Hepatocyte (in vitro differentiated cells): ENCODE data around the gene TMEM273. TPM values are rescaled to one million over a fixed set of nuclear protein-coding genes. Genes with fewer than 3 reads are reported as not detected.

ENCODE experiments used
- DNase-seq: peaks from one replicate; pipeline ENCODE4 v3.0.0-alpha.2; 2016; ENCODE audit warnings: low spot score
- H2AFZ ChIP-seq: fragments of 200-600 bp; sonication (generic); 2 replicates; pipeline ENCODE4 v1.6.0; 2016; ENCODE audit warnings: antibody characterized with exemption, mild to moderate bottlenecking
- H3K27ac ChIP-seq: fragments of 200-600 bp; sonication (generic); 2 replicates; pipeline ENCODE4 v1.5.1; 2016; ENCODE audit warnings: mild to moderate bottlenecking
- H3K27me3 ChIP-seq: fragments of 200-600 bp; sonication (generic); 2 replicates; pipeline ENCODE4 v1.6.1; 2016
- H3K36me3 ChIP-seq: fragments of 200-600 bp; sonication (generic); replicated peaks from 2 replicates; pipeline ENCODE4 v1.5.1; 2016; ENCODE audit warnings: low read depth; ENCODE audit not compliant: insufficient read depth
- H3K4me1 ChIP-seq: fragments of 200-600 bp; sonication (generic); 2 replicates; pipeline ENCODE4 v1.5.1; 2016; ENCODE audit warnings: mild to moderate bottlenecking, moderate library complexity; ENCODE audit not compliant: insufficient read depth
- H3K4me2 ChIP-seq: fragments of 200-600 bp; sonication (generic); 2 replicates; pipeline ENCODE4 v1.6.0; 2016
- H3K4me3 ChIP-seq: fragments of 200-600 bp; sonication (generic); 2 replicates; pipeline ENCODE4 v1.5.1; 2016; ENCODE audit warnings: mild to moderate bottlenecking
- H3K79me2 ChIP-seq: fragments of 200-600 bp; sonication (generic); 2 replicates; pipeline ENCODE4 v1.6.0; 2017; ENCODE audit warnings: mild to moderate bottlenecking
- H3K9me2 ChIP-seq: fragments of 200-600 bp; sonication (generic); replicated peaks from 2 replicates; pipeline ENCODE4 v1.6.0; 2017; ENCODE audit warnings: mild to moderate bottlenecking; ENCODE audit not compliant: insufficient read depth
- H3K9me3 ChIP-seq: fragments of 200-600 bp; sonication (generic); 2 replicates; pipeline ENCODE4 v1.5.1; 2016; ENCODE audit warnings: low read depth, mild to moderate bottlenecking
- H4K20me1 ChIP-seq: fragments of 200-600 bp; sonication (generic); 2 replicates; pipeline ENCODE4 v1.6.0; 2016; ENCODE audit warnings: mild to moderate bottlenecking; ENCODE audit not compliant: insufficient read depth, poor library complexity, severe bottlenecking
- CTCF ChIP-seq: fragments of 200-600 bp; sonication (generic); IDR thresholded peaks from 2 replicates; pipeline ENCODE4 v1.5.1; 2016; ENCODE audit warnings: antibody characterized with exemption, mild to moderate bottlenecking; ENCODE audit not compliant: poor library complexity
- EZH2 ChIP-seq: fragments of 200-600 bp; sonication (generic); IDR thresholded peaks from 2 replicates; pipeline ENCODE4 v1.6.1; 2016; ENCODE audit warnings: antibody characterized with exemption, mild to moderate bottlenecking, borderline replicate concordance
- EZH2phosphoT487 ChIP-seq: fragments of 200-600 bp; sonication (generic); IDR thresholded peaks from one replicate; pipeline ENCODE4 v1.6.1; 2018; ENCODE audit warnings: antibody characterized with exemption, mild to moderate bottlenecking, low read depth, moderate library complexity; ENCODE audit not compliant: unreplicated experiment, severe bottlenecking
- WGBS: methylation state at CpG from one replicate; pipeline ENCODE4 v1.1.6; 2016; ENCODE audit warnings: low lambda C conversion rate; ENCODE audit errors: missing lambda C conversion rate; 5-methylcytosine and 5-hydroxymethylcytosine counted together
- polyA plus RNA-seq: library from polyadenylated mRNA; unstranded; fragments of >200 nt; fragmentation: Nextera tagmentation; extraction: Ambion mirVana; gene quantifications from 2 replicates; pipeline ENCODE4 v1.2.1, GENCODE V29; 2016
- total RNA-seq: library from RNA; depleted of rRNA; stranded (reverse); fragments of >200 nt; gene quantifications from 2 replicates; pipeline ENCODE4 v1.2.3, GENCODE V29; 2014

Gene TMEM273
- total and polyA plus RNA-seq, 2 experiments from 2014 or later, result 0.27 TPM; not detected in 1

GRCh38 chr10:49167425-49168170 lies 20.6 kb downstream of the TMEM273 start:
- no peaks in the 10 kb centered on the region for H3K9me2 ChIP-seq
- no peak overlapping the region for H3K4me2 ChIP-seq
- H3K27ac ChIP-seq, result no peak overlapping the region
- no peaks in the 10 kb centered on the region for H3K4me1 ChIP-seq
- 84% methylated on average over 12 of the region's 12 CpGs for WGBS
- H3K27me3 ChIP-seq, result no peaks in the 10 kb centered on the region
- TF ChIP-seq CTCF (no peak), EZH2phosphoT487 (no peak), EZH2 (no peak)
- H3K4me3 ChIP-seq, result no peak overlapping the region
- DNase-seq, result no peak
- no peaks in the 10 kb centered on the region for H3K36me3 ChIP-seq
- H3K9me3 ChIP-seq, result no peaks in the 10 kb centered on the region
- no peaks in the 10 kb centered on the region for H3K79me2 ChIP-seq
- no peaks in the 10 kb centered on the region for H4K20me1 ChIP-seq
- H2AFZ ChIP-seq, result no peak overlapping the region

GRCh38 chr10:49166484-49167400 lies 21.4 kb downstream of the TMEM273 start:
- TF ChIP-seq CTCF, result no peak
- TF ChIP-seq EZH2phosphoT487, result no peak
- TF ChIP-seq EZH2, result no peak
- no peak overlapping the region for H3K4me2 ChIP-seq
- H3K27ac ChIP-seq, result no peak overlapping the region
- H4K20me1 ChIP-seq, result no peaks in the 10 kb centered on the region
- no peaks in the 10 kb centered on the region for H3K27me3 ChIP-seq
- WGBS, result 87% methylated on average over 14 of the region's 14 CpGs
- no peak for DNase-seq
- no peaks in the 10 kb centered on the region for H3K36me3 ChIP-seq
- H3K79me2 ChIP-seq, result no peaks in the 10 kb centered on the region
- H3K4me1 ChIP-seq, result no peaks in the 10 kb centered on the region
- H3K9me2 ChIP-seq, result no peaks in the 10 kb centered on the region
- H2AFZ ChIP-seq, result no peak overlapping the region
- no peaks in the 10 kb centered on the region for H3K9me3 ChIP-seq
- H3K4me3 ChIP-seq, result no peak overlapping the region

- no peaks in the 10 kb centered on the region for H3K27me3 ChIP-seq
- H4K20me1 ChIP-seq, result no peaks in the 10 kb centered on the region
- WGBS, result 69% methylated on average over 14 of the region's 14 CpGs
- H3K4me3 ChIP-seq, result no peak overlapping the region
- no peaks in the 10 kb centered on the region for H3K4me1 ChIP-seq
- H3K27ac ChIP-seq, result no peak overlapping the region
- no peak for DNase-seq
- no peaks in the 10 kb centered on the region for H3K36me3 ChIP-seq
- H3K9me3 ChIP-seq, result no peaks in the 10 kb centered on the region
- no peak for TF ChIP-seq CTCF
- TF ChIP-seq EZH2phosphoT487, result no peak
- no peak for TF ChIP-seq EZH2
- H2AFZ ChIP-seq, result no peak overlapping the region
- H3K79me2 ChIP-seq, result no peaks in the 10 kb centered on the region
- no peaks in the 10 kb centered on the region for H3K9me2 ChIP-seq
- no peak overlapping the region for H3K4me2 ChIP-seq
These were observed 22.2 kb downstream of the TMEM273 start for GRCh38 chr10:49165821-49166483.
